Activated CD4-positive, alpha-beta memory T cell treated with anti-CD3 and anti-CD28 coated beads for 36 hours (primary cell): Measurements from ENCODE around the gene LECT2. TPM values are rescaled to one million over a fixed set of nuclear protein-coding genes. Genes with fewer than 3 reads are reported as not detected.

Source experiments
- total RNA-seq, 2 experiments: library from RNA; stranded (reverse); gene quantifications; one replicate each; pipeline ENCODE4 v1.2.3, GENCODE V29; 2021

The LECT2 gene
- total RNA-seq, 2 experiments from 2014 or later = not detected

Other genes starting within 250 kb of the LECT2 start
- gene SLC25A48, start 120.3 kb downstream of the LECT2 start, total RNA-seq = not detected
- gene IL9, start 59.1 kb downstream of the LECT2 start, total RNA-seq = 100 to 1,000 TPM; 123 to 136 TPM
- gene TGFBI, start 74.0 kb upstream of the LECT2 start, total RNA-seq = under 1 TPM; 0.58 to 0.97 TPM
- 10 to 100 TPM in 1 of 2 experiments, 1 to 10 TPM in 1; 9.6 to 10.9 TPM for gene SMAD5, start 177.9 kb upstream of the LECT2 start, total RNA-seq
- not detected for gene SMIM32, start 238.2 kb upstream of the LECT2 start, total RNA-seq